CD4-positive, alpha-beta T cell (primary cell): ENCODE data around the gene KIAA0319L. TPM values are rescaled to one million over a fixed set of nuclear protein-coding genes. Genes with fewer than 3 reads are reported as not detected.
A peak's percentile ranks its signal among the peaks of the same experiment; 100 is the strongest.

Experiments
- ATAC-seq: fragments of 200-7000 bp; cut with Tn5 transposase; one replicate; pipeline ENCODE4 v1.10.0; 2022; ENCODE audit warnings: mild to moderate bottlenecking; ENCODE audit not compliant: poor library complexity
- CTCF ChIA-PET: fragments of 350-600 bp; sonication (Branson Sonifier 250); formaldehyde crosslinking; loops from one replicate; lab custom pipeline; 2021; ENCODE audit warnings: antibody characterized with exemption, inconsistent platforms; lab: Charles Lee
- POLR2A ChIA-PET: fragments of 350-600 bp; sonication (Branson Sonifier 250); formaldehyde crosslinking; loops from one replicate; lab custom pipeline; 2021; ENCODE audit warnings: antibody characterized with exemption, inconsistent platforms; lab: Charles Lee
- DNase-seq, 14 experiments: peaks; one replicate each; pipeline ENCODE4 v3.0.0-alpha.2; 2013 to 2020; ENCODE audit warnings: mixed read lengths in 2 of 14
- H3K27ac ChIP-seq, 2 donors: one replicate each; pipeline versions ENCODE4 v1.5.1 to v1.7.0; 2013; ENCODE audit warnings: low read length in 2 of 2, low read depth in 1 of 2, mild to moderate bottlenecking in 1 of 2
- H3K27me3 ChIP-seq, 2 experiments: 1 replicate in 1 of 2; 2 replicates in 1 of 2; pipeline versions ENCODE4 v1.6.1 to v1.7.0; 2013; ENCODE audit warnings: low read length in 2 of 2, control low read depth in 1 of 2, mild to moderate bottlenecking in 1 of 2, moderate library complexity in 1 of 2; ENCODE audit not compliant: insufficient read depth in 2 of 2, control insufficient read depth in 1 of 2
- H3K36me3 ChIP-seq: one replicate; pipeline ENCODE4 v1.6.1; 2013; ENCODE audit warnings: low read length, control low read depth; ENCODE audit not compliant: insufficient read depth
- H3K4me1 ChIP-seq: one replicate; pipeline ENCODE4 v1.6.1; 2013; ENCODE audit warnings: low read length, control low read depth; ENCODE audit not compliant: insufficient read depth
- H3K4me3 ChIP-seq: one replicate; pipeline ENCODE4 v1.5.1; 2013; ENCODE audit warnings: mild to moderate bottlenecking, low read length, moderate library complexity
- H3K9me3 ChIP-seq, 2 experiments: 1 replicate in 1 of 2; 2 replicates in 1 of 2; pipeline versions ENCODE4 v1.6.1 to v1.7.0; 2013; ENCODE audit warnings: low read length in 2 of 2, mild to moderate bottlenecking in 2 of 2, control low read depth in 1 of 2, moderate library complexity in 1 of 2; ENCODE audit not compliant: control insufficient read depth in 1 of 2, insufficient read depth in 1 of 2
- H3K27ac Mint-ChIP-seq: one replicate; pipeline ENCODE4 v1.8.0; 2020; ENCODE audit warnings: mixed read lengths
- H3K27me3 Mint-ChIP-seq: one replicate; pipeline ENCODE4 v1.8.0; 2021; ENCODE audit warnings: mixed read lengths
- H3K36me3 Mint-ChIP-seq: one replicate; pipeline ENCODE4 v1.8.0; 2021; ENCODE audit warnings: low read depth, mixed read lengths
- H3K4me1 Mint-ChIP-seq: one replicate; pipeline ENCODE4 v1.8.0; 2021; ENCODE audit warnings: low read depth, mixed read lengths
- H3K4me3 Mint-ChIP-seq: one replicate; pipeline ENCODE4 v1.8.0; 2020; ENCODE audit warnings: mild to moderate bottlenecking, mixed read lengths
- H3K9me3 Mint-ChIP-seq: one replicate; pipeline ENCODE4 v1.8.0; 2020; ENCODE audit warnings: mixed read lengths
- intact Hi-C, 2 experiments: fragments of 100-400 bp; cut with DNase I in 1 of 2; cut with micrococcal nuclease in 1 of 2; formaldehyde crosslinking; loops; one replicate each; pipeline versions ENCODE4 v1.15.1 to v1.9.0; 2023 to 2025; cut with DNase I, micrococcal nuclease
- total RNA-seq, 174 experiments: library from RNA in 2 of 174; stranded (reverse) in 2 of 174; gene quantifications; one replicate each; pipeline ENCODE4 v1.2.3 and lab custom pipeline; 2021 to 2026
- TF ChIP-seq, protein P1 (sequence below): fragments of 200-600 bp; IDR thresholded peaks from one replicate; pipeline ENCODE4 v1.8.0; 2022; ENCODE audit warnings: antibody characterized with exemption, mild to moderate bottlenecking

Gene KIAA0319L
- total RNA-seq, 2 experiments from 2014 or later: 50.9 to 53.3 TPM

DNA sequence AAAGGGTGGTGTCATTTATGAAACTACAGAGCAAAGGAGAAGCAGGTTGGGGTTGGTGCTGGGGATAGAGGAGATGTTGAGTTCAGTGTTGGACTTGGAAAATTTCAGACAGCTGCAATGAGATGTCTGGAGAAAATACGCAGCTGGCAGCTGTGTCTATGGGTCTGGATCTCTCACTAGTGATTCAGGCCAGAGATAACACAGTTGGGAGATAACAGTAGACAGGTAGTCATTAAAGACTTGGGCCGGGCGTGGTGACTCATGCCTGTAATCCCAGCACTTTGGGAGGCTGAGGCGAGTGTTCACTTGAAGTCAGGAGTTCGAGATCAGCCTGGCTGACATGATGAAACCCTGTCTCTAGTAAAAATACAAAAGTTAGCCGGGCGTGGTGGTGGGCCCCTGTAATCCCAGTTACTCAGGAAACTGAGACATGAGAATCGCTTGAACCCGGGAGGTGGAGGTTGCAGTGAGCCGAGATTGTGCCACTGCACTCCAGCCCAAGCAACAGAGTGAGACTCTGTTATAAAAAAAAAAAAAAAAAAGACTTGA is 13.5 kb upstream of the KIAA0319L start:
- CTCF ChIA-PET: interaction anchor here (1.0 kb wide), 1 partner anchor 156 kb away, joined by 3 read pairs; no protein-coding TSS in a partner anchor
- no peak overlapping the region for H3K27ac ChIP-seq
- H3K27me3 Mint-ChIP-seq: peaks cover 5% of the 10 kb centered on the region
- no peaks in the 10 kb centered on the region for H3K9me3 Mint-ChIP-seq
- POLR2A ChIA-PET: interaction anchor here (0.8 to 1.0 kb wide), 3 partner anchors 11 to 34 kb away, joined by 3 to 4 read pairs (median 3); no protein-coding TSS in a partner anchor
- peaks cover 4% of the 10 kb centered on the region for H3K36me3 Mint-ChIP-seq
- peaks cover 11% of the 10 kb centered on the region for H3K4me1 Mint-ChIP-seq
- no peak overlapping the region for H3K27ac Mint-ChIP-seq
- H3K4me3 ChIP-seq: no peak overlapping the region
- DNase-seq: no peak
- H3K36me3 ChIP-seq: no peaks in the 10 kb centered on the region
- H3K27me3 ChIP-seq: peaks cover 0 to 2% of the 10 kb centered on the region in 2 experiments
- intact Hi-C loops: no loop called here
- H3K4me1 ChIP-seq: peaks cover 11% of the 10 kb centered on the region
- TF ChIP-seq, protein P1, sequence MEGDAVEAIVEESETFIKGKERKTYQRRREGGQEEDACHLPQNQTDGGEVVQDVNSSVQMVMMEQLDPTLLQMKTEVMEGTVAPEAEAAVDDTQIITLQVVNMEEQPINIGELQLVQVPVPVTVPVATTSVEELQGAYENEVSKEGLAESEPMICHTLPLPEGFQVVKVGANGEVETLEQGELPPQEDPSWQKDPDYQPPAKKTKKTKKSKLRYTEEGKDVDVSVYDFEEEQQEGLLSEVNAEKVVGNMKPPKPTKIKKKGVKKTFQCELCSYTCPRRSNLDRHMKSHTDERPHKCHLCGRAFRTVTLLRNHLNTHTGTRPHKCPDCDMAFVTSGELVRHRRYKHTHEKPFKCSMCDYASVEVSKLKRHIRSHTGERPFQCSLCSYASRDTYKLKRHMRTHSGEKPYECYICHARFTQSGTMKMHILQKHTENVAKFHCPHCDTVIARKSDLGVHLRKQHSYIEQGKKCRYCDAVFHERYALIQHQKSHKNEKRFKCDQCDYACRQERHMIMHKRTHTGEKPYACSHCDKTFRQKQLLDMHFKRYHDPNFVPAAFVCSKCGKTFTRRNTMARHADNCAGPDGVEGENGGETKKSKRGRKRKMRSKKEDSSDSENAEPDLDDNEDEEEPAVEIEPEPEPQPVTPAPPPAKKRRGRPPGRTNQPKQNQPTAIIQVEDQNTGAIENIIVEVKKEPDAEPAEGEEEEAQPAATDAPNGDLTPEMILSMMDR: no peak
- no peaks in the 10 kb centered on the region for H3K9me3 ChIP-seq
- no peak for ATAC-seq
- H3K4me3 Mint-ChIP-seq: no peak overlapping the region

GRCh38 chr1:35569936-35570335 is 12.7 kb upstream of the KIAA0319L start:
- CTCF ChIA-PET: interaction anchor here (1.0 kb wide), 1 partner anchor 156 kb away, joined by 3 read pairs; no protein-coding TSS in a partner anchor

DNA sequence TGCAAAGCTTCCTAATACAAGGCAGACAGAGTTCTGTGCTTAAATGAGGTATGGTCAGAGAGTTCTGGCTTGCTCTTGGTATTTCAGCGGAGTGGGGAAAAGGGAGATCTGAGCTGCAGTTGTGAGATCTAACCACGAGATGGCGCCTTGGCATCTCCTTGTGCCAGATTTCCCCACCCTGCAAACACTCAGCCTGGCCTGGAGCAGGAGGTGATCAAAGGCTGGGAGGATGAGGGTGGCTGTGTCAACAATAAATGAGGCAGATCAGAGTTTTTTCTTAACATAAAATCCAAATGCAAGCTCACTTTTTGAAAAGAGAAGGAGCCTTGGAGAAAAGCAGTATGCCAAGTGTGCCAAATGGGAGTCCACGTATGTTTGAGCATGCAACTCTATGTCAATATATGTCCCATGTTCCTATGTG is 11.8 kb upstream of the KIAA0319L start:
- CTCF ChIA-PET: interaction anchor here (0.6 to 2.1 kb wide), 19 partner anchors 9 to 201 kb away, joined by 3 to 23 read pairs (median 4); partner anchors contain the start of gene CLSPN
- H3K27ac ChIP-seq: no peak overlapping the region
- H3K4me1 Mint-ChIP-seq: peaks cover 14% of the 10 kb centered on the region
- H3K9me3 Mint-ChIP-seq: no peaks in the 10 kb centered on the region
- no peak overlapping the region for H3K4me3 Mint-ChIP-seq
- DNase-seq: peak; percentile 45 to 83 (median 54)
- H3K27ac Mint-ChIP-seq: no peak overlapping the region
- peaks cover 0 to 2% of the 10 kb centered on the region in 2 experiments for H3K27me3 ChIP-seq
- POLR2A ChIA-PET: interaction anchor here (0.8 to 1.4 kb wide), 10 partner anchors 9 to 201 kb away, joined by 3 to 8 read pairs (median 4); partner anchors contain the start of genes CLSPN, KIAA0319L and NCDN
- TF ChIP-seq, protein P1: peak; percentile 89
- H3K36me3 Mint-ChIP-seq: peaks cover 12% of the 10 kb centered on the region
- H3K4me1 ChIP-seq: peaks cover 22% of the 10 kb centered on the region
- peaks cover 5% of the 10 kb centered on the region for H3K36me3 ChIP-seq
- intact Hi-C loops: loop anchor here (1.0 to 2.0 kb wide), 3 partner anchors 72 to 205 kb away; partner anchors contain the start of gene PSMB2 (in 1 of the 2)
- H3K27me3 Mint-ChIP-seq: no peaks in the 10 kb centered on the region
- ATAC-seq: peak; percentile 73
- H3K9me3 ChIP-seq: no peaks in the 10 kb centered on the region
- no peak overlapping the region for H3K4me3 ChIP-seq

More at GRCh38 chr1:35569936-35570335, 12.7 kb upstream of the KIAA0319L start:
- H3K27me3 Mint-ChIP-seq: no peaks in the 10 kb centered on the region
- no peak overlapping the region for H3K27ac ChIP-seq
- intact Hi-C loops: loop anchor here (1.0 to 2.0 kb wide), 3 partner anchors 71 to 204 kb away; partner anchors contain the start of gene PSMB2 (in 1 of the 2)
- no peaks in the 10 kb centered on the region for H3K9me3 ChIP-seq
- TF ChIP-seq, protein P1: no peak
- POLR2A ChIA-PET: interaction anchor here (0.9 kb wide), 1 partner anchor 11 kb away, joined by 4 read pairs; no protein-coding TSS in a partner anchor
- H3K36me3 Mint-ChIP-seq: peaks cover 4% of the 10 kb centered on the region
- H3K36me3 ChIP-seq: no peaks in the 10 kb centered on the region
- ATAC-seq (no peak), DNase-seq (no peak)
- peaks cover 6% of the 10 kb centered on the region for H3K4me1 Mint-ChIP-seq
- H3K4me1 ChIP-seq: peaks cover 14% of the 10 kb centered on the region
- peaks cover 0 to 2% of the 10 kb centered on the region in 2 experiments for H3K27me3 ChIP-seq
- H3K4me3 Mint-ChIP-seq: no peak overlapping the region
- no peak overlapping the region for H3K27ac Mint-ChIP-seq
- H3K9me3 Mint-ChIP-seq: no peaks in the 10 kb centered on the region
- no peak overlapping the region for H3K4me3 ChIP-seq
